Medulla oblongata (tissue), 1 donor: Measurements from ENCODE around the gene GRAP.

Source experiments
- DNase-seq: peaks from one replicate; pipeline ENCODE4 v3.0.0-alpha.2; 2015; ENCODE audit errors: extremely low spot score

GRAP gene

DNA sequence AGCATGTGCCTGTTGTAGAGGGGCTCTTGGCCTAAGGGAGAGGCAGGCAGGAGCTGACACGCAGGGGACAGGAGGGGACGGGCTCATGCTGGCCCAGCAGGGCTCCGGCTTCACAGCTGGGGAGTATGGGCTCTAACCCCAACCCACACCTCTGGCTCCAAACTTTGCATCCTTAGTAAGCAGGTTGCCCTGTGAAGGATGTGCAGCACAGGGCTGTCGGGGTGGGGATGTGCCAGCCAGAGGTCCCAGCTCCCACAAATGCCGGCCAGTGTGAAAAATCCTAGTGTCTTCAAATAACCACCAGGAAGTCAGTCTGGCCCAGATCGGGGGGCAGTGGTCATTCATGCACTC is 28.2 kb downstream of the GRAP start:
- DNase-seq: no peak

DNA sequence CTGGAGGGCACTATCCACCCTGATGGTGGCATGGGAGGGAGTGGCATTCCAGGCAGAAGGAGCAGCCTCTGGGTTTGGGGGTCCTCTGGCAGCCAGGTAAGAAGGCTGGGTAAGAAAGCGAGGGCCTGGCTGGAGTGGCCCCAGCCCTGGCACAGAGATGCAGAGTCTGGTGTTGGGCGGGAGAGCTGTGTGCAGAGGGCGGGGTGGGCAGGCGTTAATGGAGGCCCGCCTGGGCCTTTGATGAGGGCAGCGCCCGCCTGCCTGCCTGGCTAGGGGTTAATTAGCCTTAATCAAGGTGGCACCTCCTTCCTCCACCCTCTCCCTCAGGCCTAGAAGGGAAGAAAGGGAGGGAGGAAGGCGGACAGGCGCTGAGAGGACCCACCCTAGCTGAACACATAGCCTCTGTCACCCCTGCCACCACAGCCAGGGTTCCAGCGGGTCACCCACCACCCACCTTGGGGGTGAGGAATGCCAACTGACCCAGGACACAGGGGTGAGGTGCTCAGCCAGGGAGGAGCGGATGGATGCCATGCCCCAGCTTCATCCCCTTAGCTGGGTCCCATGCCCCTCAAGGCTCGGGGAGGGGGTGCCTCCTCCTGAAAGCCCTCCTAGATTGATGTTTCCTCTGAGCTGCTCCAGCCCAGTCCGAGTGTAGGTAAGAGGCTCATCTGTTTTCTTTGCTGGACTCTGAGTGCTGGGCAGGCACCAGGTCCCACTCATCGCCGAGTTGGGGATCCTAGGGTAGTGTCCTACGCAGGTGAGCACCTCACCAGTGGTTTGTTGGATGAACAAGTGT is 28.8 kb downstream of the GRAP start:
- no peak for DNase-seq

DNA sequence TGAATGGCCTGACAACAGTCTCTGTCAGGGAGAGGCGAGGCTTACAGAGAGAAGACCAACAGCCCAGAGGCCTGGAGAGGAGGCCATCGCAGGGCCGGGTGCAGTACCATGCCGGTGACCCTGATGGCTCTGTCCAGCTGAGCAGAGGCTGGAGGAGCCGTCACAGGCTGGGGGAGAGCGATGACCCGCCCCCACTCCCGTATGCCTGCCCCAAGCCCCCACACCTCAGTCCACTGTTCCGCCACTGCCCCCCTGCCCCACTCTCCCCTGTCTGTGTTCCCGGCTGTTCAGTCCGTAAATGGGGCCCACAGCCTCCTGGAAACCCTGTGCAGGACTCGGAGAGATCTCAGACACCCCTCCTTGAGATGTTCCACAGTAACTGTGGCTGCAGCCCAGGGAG is 29.4 kb downstream of the GRAP start:
- no peak for DNase-seq

DNA sequence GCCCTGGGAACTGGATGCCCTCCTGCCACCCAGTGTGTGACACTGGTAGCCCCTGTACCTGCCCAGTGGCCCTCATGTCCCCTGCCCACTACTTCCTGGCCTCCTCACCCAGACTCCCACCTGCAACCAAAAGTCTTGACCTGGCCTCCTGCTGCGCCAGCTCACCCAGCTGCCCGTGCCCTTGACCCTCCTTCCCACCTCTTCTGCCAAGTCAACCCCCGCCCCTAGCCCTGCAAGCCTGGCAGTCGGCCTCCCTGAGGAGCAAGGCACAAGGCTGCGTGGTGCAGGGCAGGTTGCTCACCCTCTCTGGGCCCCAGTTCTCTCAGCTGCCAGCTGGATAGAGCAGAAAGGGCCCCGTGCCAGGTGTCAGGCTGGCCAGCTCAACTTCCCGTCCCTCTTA is 29.9 kb downstream of the GRAP start:
- DNase-seq: no peak

DNA sequence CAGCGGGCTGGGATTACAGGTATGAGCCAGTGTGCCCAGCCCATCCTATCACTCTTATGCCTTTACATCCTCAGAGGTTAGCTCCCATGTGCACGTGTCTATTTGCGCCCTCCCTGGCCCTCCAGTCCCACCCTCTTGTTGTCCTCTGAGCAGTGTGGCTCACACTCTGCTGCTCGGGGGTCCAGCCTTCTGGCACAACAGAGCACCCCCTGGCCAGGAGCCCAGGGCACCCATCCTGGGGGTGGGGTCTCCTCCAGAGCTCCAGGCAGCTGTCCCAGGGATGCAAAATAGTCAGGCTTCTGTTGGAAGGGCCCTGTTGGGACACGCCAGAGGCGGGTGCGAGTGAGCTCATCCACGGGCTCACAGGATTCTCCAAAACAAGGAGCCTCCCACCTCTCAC is 30.5 kb downstream of the GRAP start:
- no peak for DNase-seq

DNA sequence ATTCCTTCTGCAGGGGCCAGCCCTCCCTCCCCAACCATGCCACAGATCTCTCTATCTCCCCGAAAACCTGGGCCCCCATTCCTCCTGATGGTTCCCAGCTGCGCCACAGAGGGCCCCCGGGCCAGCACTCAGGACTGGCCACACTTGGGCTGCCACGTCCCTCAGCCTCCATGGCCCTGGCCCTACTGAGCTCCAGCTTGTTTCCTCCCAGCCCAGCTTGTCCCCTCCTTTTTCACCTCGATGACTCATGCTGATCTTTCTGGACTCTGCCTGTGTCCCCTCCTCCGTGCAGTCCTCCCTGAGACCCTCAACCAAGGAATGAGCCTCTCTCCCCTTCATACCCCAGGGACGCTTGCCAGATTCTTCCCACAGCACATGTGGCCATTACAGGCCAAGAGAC is 31.3 kb downstream of the GRAP start:
- DNase-seq: no peak

DNA sequence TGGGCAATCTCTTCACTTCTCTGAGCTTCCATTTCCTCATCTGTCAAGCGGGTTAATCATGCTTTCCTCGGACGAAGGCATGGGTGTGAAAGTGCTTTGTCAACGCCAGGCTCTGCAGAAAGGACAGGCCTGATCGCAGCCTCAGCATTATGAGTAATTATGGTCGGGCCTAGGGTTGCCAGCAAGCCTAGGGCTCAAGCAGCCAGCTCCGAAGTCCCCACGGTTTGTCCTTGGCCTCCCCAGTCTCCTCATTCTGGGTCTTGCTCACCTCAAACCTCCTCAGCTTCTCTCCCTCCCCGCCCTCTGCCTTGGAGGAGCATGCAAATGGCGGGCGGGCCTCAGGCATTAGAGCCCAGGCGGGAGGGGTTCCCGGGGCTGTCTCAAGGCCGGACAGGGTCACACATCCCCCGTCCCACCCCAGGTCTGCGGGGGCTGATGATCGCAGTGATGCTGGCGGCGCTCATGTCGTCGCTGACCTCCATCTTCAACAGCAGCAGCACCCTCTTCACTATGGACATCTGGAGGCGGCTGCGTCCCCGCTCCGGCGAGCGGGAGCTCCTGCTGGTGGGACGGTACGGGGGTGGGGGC is 32.0 kb downstream of the GRAP start:
- no peak for DNase-seq

DNA sequence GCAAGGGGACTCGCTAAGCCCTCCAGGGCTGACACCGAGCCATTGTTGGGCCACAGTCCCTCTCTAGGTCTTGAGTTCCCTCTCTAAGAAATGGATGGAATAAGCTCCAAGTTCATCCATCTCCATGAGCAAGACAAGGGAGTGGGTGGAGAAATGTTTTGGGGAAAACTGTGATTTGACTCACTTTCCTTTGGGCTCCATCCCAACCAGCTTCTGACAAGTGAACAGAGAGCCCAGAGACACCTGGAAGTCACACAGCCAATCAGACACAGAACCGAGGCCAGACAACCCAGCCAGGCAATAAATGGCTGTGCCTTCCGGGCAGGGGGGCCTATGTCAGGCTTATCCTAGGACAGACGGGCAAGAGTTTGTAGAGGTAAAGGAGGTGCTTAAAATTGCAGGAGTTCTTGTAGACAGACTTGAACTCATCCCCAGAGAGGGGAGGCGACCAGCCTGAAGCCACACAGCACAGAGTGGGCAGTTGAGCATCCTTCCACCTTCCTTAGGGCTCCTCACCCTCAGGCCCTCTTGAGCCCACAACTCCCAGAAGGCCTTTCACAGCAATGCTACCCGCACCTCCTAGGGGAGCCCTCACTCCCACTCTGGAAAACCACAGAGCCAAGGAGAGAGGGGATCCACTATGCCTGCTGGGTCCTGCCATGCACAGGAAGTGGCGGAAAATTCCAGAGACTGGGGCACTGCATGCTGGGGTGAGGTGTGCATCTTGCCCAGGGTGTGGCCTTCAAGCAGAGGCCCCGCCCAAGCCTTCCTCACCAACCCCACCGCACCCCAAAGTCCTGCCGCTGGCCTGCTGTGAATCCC is 32.7 kb downstream of the GRAP start:
- DNase-seq: no peak

DNA sequence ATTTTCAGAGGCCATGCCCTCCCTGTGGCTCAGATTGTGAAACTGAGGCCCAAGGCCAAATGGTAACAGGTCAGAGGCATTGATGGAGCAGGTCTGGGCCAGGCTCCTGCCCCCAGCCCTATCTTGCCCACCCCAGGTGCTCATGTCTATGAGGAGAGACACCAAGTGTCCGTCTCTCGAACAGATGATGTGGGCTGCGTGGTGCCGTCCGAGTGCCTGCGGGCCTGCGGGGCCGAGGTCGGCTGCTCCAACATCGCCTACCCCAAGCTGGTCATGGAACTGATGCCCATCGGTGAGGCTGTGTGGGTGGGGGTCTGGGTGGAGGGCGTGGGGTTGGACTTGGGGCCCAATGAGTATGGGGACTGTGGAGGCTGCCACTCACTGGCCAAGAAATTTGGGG is 33.5 kb downstream of the GRAP start:
- no peak for DNase-seq

DNA sequence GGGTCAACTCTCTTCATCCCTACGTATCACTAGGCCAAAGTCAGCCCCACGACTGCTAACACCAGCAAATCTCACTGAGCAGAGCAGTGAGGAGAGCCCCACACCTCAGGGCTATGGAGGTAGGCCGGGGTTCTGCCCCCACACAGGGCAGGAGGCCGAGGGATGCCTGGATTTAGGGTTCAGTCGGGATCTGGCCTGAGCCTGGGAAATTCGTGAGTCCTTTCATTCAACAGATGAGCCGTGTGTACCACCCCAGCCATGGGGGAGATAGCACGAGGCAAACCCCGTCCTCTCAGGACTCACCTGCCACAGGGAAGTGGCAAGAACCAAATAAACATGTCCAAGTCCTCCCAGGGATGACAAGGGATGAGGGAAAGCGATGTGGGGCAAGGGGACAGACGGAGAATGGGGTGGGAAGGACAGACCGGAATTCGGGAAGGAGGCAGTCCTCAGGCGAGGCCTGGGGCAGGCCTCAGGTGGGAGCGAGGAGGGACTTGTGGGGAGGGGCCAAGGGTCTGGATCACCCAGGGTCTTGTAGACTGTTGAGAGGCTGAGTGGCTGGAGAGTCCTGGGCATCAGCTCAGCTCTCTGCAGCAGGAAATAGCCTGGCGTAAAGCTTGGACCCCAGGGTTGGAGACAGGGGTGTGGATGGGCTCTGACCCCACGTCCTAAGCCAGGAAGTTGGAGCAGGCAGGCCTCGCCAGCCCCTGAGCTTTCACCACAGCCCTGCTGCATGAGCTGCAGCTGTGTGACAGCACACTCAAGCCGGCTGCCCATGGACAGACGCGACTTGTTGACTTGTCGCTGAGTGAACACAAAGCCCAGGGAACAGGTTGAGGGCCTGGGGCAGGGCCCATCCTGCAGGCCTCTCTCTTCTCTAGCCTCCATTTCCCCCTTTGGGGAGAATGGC is 34.3 kb downstream of the GRAP start:
- no peak for DNase-seq

DNA sequence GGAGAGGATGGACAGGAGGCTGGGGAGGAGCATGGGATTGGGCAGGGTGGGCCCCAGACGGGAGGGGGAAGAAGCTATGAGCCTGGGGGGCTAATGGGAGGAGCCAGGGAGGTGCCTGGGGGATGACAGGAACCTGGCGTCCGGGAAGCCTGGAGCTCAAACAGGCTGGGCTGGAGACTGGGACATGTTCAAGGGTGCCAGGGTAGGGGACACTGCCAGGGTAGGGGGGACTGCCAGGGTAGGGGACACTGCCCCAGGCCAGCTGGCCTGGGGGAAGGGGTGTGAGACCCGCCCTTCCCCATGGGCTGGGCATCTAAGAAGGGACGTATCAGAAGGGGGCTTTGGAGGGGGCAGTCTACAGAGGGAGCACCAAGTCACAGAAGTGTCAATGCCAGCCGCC is 35.2 kb downstream of the GRAP start:
- no peak for DNase-seq

DNA sequence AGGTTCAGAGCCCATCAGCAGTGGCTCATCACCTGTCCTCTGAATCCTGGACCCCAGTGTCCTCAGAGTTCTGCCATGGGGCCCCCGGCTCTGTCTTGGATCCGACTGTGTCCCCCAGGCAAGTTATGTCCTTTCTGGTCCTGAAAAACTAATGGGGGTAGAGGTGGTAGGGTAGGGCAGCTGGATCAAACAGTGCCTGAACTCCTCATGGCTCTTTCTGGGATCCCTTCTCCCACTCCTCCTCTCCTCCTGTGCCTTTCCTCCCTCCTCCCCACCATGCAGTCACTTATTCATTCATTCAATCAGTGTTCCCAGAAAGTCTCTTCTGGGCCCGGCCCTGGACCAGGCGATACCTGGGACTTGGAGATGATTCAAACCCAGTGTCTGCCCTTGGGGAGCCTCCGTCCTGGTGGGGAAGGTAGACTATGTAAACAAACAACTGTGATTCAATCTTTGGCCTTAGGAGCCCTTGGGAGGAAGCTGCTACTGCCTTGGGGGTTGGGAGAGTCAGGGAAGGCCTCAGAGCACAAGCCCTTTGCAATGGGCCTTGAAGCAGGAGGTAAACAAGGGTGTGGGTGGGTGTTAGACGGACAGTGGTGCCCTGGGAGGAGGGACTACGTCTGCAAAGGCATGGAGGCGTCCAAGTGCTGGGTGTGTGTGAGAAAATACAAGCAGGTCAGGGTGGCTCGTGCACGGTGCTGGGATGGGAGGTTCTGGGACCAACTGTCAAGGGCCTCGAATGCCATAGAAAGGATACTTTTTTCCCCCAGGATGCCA is 35.8 kb downstream of the GRAP start:
- DNase-seq: no peak

DNA sequence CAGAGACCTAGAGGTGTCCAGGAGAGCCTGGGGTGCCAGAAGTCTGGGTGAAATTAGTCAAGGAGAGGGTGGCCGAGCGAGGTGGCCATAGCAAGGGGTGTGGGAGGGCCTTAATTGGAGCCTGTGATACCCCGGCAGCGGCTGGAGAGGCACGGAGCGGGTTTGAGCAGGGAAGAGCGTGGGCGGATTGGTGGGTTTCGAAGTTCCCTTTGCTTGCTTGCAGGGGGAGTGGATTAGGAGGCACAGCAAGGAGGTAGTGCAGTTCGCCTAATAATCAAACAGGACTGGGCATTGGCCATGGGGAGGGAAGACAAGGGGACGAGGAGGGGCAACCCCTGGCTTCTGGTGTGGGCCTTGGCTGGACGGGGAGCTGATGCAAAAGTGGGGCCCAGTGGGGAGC is 36.8 kb downstream of the GRAP start:
- no peak for DNase-seq

DNA sequence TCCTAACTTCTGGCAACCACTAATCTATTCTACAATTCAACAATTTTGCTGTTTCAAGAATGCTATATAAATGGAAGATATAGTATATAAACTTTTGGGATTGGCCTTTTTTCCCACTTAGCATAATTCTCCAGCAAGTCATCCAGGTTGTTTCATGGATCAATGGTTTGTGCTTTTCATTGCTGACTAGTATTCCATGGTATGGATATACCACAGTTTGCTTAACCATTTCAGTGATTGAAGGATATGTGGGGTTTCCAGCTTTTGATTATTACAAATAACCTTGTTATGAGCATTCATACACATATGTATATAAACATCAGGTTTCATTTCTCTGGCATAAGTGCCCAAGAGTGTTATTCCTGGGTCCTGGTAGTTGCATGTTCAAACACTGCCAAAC is 40.1 kb downstream of the GRAP start:
- no peak for DNase-seq

DNA sequence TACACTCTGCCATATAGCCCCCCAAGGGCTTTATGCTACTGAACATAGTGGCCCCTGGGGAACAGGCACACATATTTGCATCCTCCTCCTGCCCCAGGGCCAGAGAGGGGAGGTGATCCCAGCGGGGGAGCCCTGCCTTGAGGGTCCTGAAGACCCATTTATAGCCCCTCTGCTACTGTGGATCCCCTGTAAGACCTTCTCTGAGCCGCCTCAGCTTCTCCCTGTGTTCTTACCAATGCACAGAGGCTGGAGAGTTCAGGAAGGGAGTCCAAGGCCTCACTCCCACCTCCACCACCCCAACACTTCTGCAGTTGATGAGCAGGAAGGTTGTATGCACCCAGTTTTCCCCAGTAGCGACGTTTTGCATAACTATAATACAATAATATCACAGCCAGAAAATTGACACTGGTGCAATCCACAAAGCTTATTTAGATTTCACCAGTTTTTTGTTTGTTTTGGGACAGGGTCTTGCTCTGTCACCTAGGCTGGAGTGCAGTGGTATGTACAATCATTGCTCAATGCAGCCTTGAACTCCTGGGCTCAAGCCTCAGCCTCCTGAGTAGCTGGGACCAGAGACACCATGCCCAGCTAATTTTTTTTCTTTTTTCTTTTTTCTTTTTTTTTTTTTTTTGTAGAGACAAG is 40.8 kb downstream of the GRAP start:
- DNase-seq: no peak

DNA sequence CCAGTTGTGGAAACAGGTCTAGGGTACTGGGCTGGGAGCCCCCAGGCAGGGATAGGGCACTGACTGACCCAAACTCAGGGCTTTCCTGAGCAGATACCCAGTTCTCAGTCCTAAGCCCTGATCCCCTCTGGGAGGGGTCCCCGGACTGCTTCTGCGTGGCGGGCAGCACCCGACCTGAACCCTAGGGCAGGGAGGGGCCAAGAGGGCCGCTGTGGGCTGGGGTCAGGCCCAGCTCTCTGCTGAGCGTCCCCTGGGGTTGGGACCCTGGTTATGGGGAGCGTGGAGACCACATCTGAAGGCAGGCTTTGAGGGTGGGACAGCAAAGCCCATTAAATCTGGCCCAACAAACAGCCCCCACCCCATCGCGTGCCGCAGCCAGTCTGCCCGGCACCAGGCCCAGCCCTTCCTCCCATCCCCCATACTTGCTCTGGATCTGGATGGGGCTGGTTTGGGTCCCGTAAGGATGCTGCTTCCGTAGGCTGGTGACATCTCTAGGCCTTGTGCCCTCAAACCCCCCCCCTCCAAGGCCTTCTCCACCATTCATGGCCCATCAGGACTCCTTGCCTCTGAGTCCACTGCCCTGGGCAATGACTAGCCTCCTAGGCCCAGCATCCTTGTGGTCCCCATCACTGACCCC is 41.5 kb downstream of the GRAP start:
- DNase-seq: no peak

DNA sequence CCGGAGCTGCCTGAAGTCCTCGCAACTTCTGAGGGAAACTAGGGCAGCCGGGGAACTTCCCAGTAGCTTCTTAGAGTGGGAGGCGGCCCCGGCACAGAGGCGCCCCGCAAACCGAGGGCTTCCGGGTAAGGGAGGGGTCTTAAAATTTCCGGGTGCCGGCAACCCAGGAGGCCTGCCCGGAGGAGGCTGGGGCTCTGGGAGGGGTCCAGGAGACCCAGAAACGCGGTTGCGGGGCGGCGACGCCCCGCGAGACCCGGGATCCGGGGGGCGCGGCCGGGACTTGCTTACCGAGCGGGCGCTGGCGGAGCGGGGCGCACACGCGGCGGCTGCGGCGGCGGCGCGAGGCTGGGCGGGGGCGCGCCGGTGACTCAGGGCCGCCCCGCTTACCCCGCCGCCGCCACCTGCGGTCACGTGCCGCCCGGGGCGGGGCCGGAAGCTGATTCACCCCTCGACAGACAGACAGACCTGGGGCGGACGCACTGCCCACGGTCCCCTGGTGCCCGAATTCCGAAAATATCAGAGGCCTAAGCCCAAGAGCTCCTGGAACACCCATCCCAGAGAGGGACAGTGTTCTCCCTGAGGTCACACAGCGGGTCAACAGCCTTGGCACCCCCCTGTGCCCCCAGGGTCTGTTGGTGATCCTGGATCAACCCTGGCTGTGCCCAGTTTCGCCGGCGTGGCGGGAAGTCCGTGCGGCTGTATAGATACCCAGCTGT is 42.2 kb downstream of the GRAP start, which contains the start of gene FAM83G:
TSS of gene FAM83G (minus strand) at position 344 of the 716 bp plus-strand sequence. CDS start 723 bp downstream, outside the sequence.
- DNase-seq: no peak

DNA sequence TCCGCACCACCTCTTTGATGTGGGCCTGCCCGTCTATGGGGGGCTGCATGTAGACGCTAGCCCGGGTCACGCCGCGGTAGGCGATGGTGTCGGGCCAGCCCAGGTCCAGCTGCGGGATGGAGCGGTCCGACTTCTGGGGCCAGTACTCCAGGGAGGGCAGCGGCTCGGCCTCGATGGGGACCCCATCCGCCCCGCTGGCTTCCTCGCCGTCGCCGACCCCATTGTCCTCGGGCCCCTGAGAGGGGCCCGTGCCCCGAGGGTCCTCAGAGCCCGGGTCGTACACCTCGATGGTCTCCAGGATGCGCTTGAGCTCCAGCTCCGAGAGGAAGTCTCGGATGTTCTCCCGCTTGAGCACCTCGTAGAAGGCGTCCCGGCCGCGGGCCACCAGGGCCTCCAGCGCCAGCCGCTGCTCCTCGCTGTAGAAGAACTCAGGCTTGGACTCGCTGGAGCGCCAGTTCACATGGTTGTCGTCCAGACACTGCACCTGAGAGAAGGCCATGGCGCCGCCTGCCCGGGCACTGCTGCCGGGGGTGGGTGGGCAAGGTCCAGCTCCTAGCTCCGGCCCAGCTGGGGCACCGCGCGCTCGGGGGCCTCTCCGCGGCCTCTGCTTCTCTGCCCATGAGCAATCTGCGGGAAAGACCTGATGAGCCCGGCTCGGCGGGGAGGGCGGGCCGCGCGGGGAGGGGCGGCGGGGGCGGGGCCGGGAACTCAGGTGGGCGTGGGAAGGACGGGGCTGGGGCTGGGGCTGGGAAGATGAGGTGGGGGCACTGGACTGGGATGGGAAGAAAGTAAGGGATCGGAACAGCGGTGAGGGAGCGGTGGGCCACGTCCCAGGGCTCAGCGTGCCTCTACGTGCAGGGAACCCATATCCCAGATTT is 43.0 kb downstream of the GRAP start:
- DNase-seq: no peak
